BLaER1 treated with 17β-estradiol and CSF1 and Interleukin-3, amounts not matched to agents 10 nM and 100 nM (cell line): ENCODE measurements around the gene SHMT1.
"Not testable (repeated sequence)": the region's sequence is repeated elsewhere in the genome, so short reads cannot be mapped to it uniquely, and the experiment has no call there.

Experiments used
- H3K27ac ChIP-seq, 11 experiments: shearing (Covaris generic); formaldehyde crosslinking; 2 replicates each; pipeline ENCODE4 v1.8.1; 2022
- H3K27me3 ChIP-seq, 11 experiments: shearing (Covaris generic); formaldehyde crosslinking; 2 replicates each; pipeline ENCODE4 v1.8.1; 2022
- H3K36me3 ChIP-seq, 11 experiments: shearing (Covaris generic); formaldehyde crosslinking; 2 replicates each; pipeline ENCODE4 v1.8.1; 2022
- H3K4me1 ChIP-seq, 10 experiments: shearing (Covaris generic); formaldehyde crosslinking; 2 replicates each; pipeline ENCODE4 v1.8.1; 2022
- H3K4me2 ChIP-seq, 11 experiments: shearing (Covaris generic); formaldehyde crosslinking; 2 replicates each; pipeline ENCODE4 v1.8.1; 2022
- H3K4me3 ChIP-seq, 10 experiments: shearing (Covaris generic); formaldehyde crosslinking; 2 replicates each; pipeline ENCODE4 v1.8.1; 2022
- H3K9ac ChIP-seq, 11 experiments: shearing (Covaris generic); formaldehyde crosslinking; 2 replicates each; pipeline ENCODE4 v1.8.1; 2022
- H3K9me3 ChIP-seq, 11 experiments: shearing (Covaris generic); formaldehyde crosslinking; replicated peaks in 1 of 11; 2 replicates each; pipeline ENCODE4 v1.8.1; 2022
- H4K20me1 ChIP-seq, 11 experiments: shearing (Covaris generic); formaldehyde crosslinking; 2 replicates each; pipeline ENCODE4 v1.8.1; 2022
- Cebpa-rat ChIP-seq, 11 experiments: shearing (Covaris generic); IDR thresholded peaks; 2 replicates each; pipeline ENCODE4 v1.8.1; 2022

SHMT1 gene

GRCh38 chr17:18363101-18364049 lies at the start of gene SHMT1:
Gene SHMT1 (minus strand): TSS chr17:18363550. CDS start chr17:18355981, 7,569 bp downstream.
- Histone ChIP-seq H3K4me1 (peaks cover 15 to 29% (median 21%) of the 10 kb centered on the region in 10 experiments), H4K20me1 (peaks cover 0 to 3% (median 0%) of the 10 kb centered on the region in 11 experiments; a peak in 2 of 22 replicates), H3K9ac (peak within 1 kb of the TSS; percentile 79 to 89 (median 86)), H3K4me2 (peak within 1 kb of the TSS; percentile 71 to 98 (median 93)), H3K36me3 (peaks cover 9 to 29% (median 22%) of the 10 kb centered on the region in 11 experiments; a peak in 20 of 22 replicates), H3K9me3 (peaks cover 6 to 8% (median 7%) of the 10 kb centered on the region in 11 experiments; a peak in 14 of 22 replicates), H3K27ac (peak within 1 kb of the TSS; percentile 33 to 86 (median 78); a peak in 21 of 22 replicates), H3K4me3 (peak within 1 kb of the TSS; percentile 79 to 95 (median 90)), H3K27me3 (no peaks in the 10 kb centered on the region)
- TF ChIP-seq Cebpa-rat (IDR thresholded peaks at IDR 0.05), result no peak

- not testable (repeated sequence) for H3K36me3 ChIP-seq, H3K4me2 ChIP-seq, H3K9me3 ChIP-seq, H3K27me3 ChIP-seq, H4K20me1 ChIP-seq
- H3K4me1 ChIP-seq, result peaks cover 4 to 19% (median 15%) of the 10 kb centered on the region in 10 experiments; a peak in 17 of 20 replicates
- H3K4me3 ChIP-seq, result peak overlapping the region; percentile 53 to 73 (median 66)
- H3K9ac ChIP-seq, result peak overlapping the region in 10 of 11 experiments; percentile 63 to 87 (median 84); a peak in 18 of 22 replicates
- peak overlapping the region in 10 of 11 experiments; percentile 44 to 87 (median 84); a peak in 15 of 22 replicates for H3K27ac ChIP-seq
These were observed 48.7 kb upstream of the SHMT1 start for GRCh38 chr17:18412001-18412538.

GRCh38 chr17:18411377-18411864 lies 48.1 kb upstream of the SHMT1 start:
- peak overlapping the region in 10 of 11 experiments; percentile 44 to 87 (median 84); a peak in 19 of 22 replicates for H3K27ac ChIP-seq

GRCh38 chr17:18410736-18411135 lies 47.4 kb upstream of the SHMT1 start:
- H3K9me3 ChIP-seq, H3K36me3 ChIP-seq, H3K27me3 ChIP-seq, H4K20me1 ChIP-seq: not testable (repeated sequence)
- peak overlapping the region; percentile 53 to 73 (median 66) for H3K4me3 ChIP-seq
- peaks cover 4 to 19% (median 15%) of the 10 kb centered on the region in 10 experiments; a peak in 17 of 20 replicates for H3K4me1 ChIP-seq
- H3K4me2 ChIP-seq, result peak overlapping the region; percentile 56 to 72 (median 64)
- H3K27ac ChIP-seq, result peak overlapping the region in 8 of 11 experiments; percentile 83 to 87 (median 86); a peak in 14 of 22 replicates
- H3K9ac ChIP-seq, result peak overlapping the region in 8 of 11 experiments; percentile 80 to 87 (median 85); a peak in 15 of 22 replicates

More at GRCh38 chr17:18411377-18411864, 48.1 kb upstream of the SHMT1 start:
- Histone ChIP-seq H3K9ac (peak overlapping the region; percentile 51 to 87 (median 83); a peak in 19 of 22 replicates), H3K4me1 (peaks cover 4 to 19% (median 15%) of the 10 kb centered on the region in 10 experiments; a peak in 17 of 20 replicates), H3K4me2 (peak overlapping the region in 9 of 11 experiments; percentile 37 to 72 (median 44); a peak in 13 of 22 replicates), H3K4me3 (peak overlapping the region; percentile 53 to 73 (median 66))
- not testable (repeated sequence) for H4K20me1 ChIP-seq, H3K9me3 ChIP-seq, H3K36me3 ChIP-seq, H3K27me3 ChIP-seq

- Histone ChIP-seq H3K4me1 (peaks cover 4 to 19% (median 15%) of the 10 kb centered on the region in 10 experiments; a peak in 17 of 20 replicates), H3K4me2 (peak overlapping the region in 10 of 11 experiments; percentile 11 to 51 (median 35); a peak in 15 of 22 replicates)
- not testable (repeated sequence) for H3K9ac ChIP-seq, H3K27ac ChIP-seq, H3K27me3 ChIP-seq, H3K4me3 ChIP-seq, H4K20me1 ChIP-seq, H3K36me3 ChIP-seq, H3K9me3 ChIP-seq
These were observed 46.0 kb upstream of the SHMT1 start for GRCh38 chr17:18409321-18409720.

GRCh38 chr17:18408906-18409305 lies 45.6 kb upstream of the SHMT1 start:
- not testable (repeated sequence) for H3K9me3 ChIP-seq, H3K27me3 ChIP-seq, H3K27ac ChIP-seq, H3K36me3 ChIP-seq, H3K9ac ChIP-seq, H3K4me3 ChIP-seq, H4K20me1 ChIP-seq
- H3K4me1 ChIP-seq, result peaks cover 4 to 19% (median 15%) of the 10 kb centered on the region in 10 experiments; a peak in 17 of 20 replicates
- H3K4me2 ChIP-seq, result peak overlapping the region; percentile 11 to 51 (median 35); a peak in 13 of 22 replicates

- H3K4me3 ChIP-seq, H4K20me1 ChIP-seq, H3K9ac ChIP-seq, H3K9me3 ChIP-seq, H3K36me3 ChIP-seq, H3K27ac ChIP-seq, H3K4me1 ChIP-seq, H3K27me3 ChIP-seq: not testable (repeated sequence)
- 0 out of 22 replicates have a peak overlapping the region, but pooled peaks of 1 of the 11 experiments have one; percentile 29 for H3K4me2 ChIP-seq
These were observed 40.3 kb upstream of the SHMT1 start for GRCh38 chr17:18403604-18404003.

GRCh38 chr17:18403166-18403565 lies 39.8 kb upstream of the SHMT1 start:
- not testable (repeated sequence) for H3K4me1 ChIP-seq, H3K27me3 ChIP-seq, H3K27ac ChIP-seq, H3K4me3 ChIP-seq, H3K36me3 ChIP-seq, H3K9ac ChIP-seq, H3K9me3 ChIP-seq, H4K20me1 ChIP-seq
- 0 out of 22 replicates have a peak overlapping the region, but pooled peaks of 1 of the 11 experiments have one; percentile 29 for H3K4me2 ChIP-seq

GRCh38 chr17:18401872-18402590 lies 38.7 kb upstream of the SHMT1 start:
- H4K20me1 ChIP-seq, H3K4me2 ChIP-seq, H3K36me3 ChIP-seq, H3K27me3 ChIP-seq, H3K4me3 ChIP-seq, H3K9me3 ChIP-seq, H3K4me1 ChIP-seq, H3K27ac ChIP-seq, H3K9ac ChIP-seq: not testable (repeated sequence)

GRCh38 chr17:18388728-18389127 lies 25.4 kb upstream of the SHMT1 start:
- not testable (repeated sequence) for H3K36me3 ChIP-seq, H3K4me3 ChIP-seq, H4K20me1 ChIP-seq, H3K27me3 ChIP-seq, H3K27ac ChIP-seq, H3K9ac ChIP-seq, H3K9me3 ChIP-seq
- H3K4me2 ChIP-seq, result peak overlapping the region in 9 of 11 experiments; percentile 9 to 62 (median 31); a peak in 13 of 22 replicates
- peaks cover 7 to 25% (median 19%) of the 10 kb centered on the region in 10 experiments; a peak in 19 of 20 replicates for H3K4me1 ChIP-seq

- not testable (repeated sequence) for H3K9me3 ChIP-seq, H3K4me3 ChIP-seq, H3K36me3 ChIP-seq, H3K27ac ChIP-seq, H3K27me3 ChIP-seq, H3K9ac ChIP-seq, H4K20me1 ChIP-seq
- H3K4me1 ChIP-seq, result peaks cover 7 to 25% (median 20%) of the 10 kb centered on the region in 10 experiments; a peak in 19 of 20 replicates
- peak overlapping the region in 9 of 11 experiments; percentile 9 to 62 (median 31); a peak in 13 of 22 replicates for H3K4me2 ChIP-seq
These were observed 24.9 kb upstream of the SHMT1 start for GRCh38 chr17:18388266-18388665.

GRCh38 chr17:18387583-18387982 lies 24.2 kb upstream of the SHMT1 start:
- not testable (repeated sequence) for H3K4me2 ChIP-seq, H3K27ac ChIP-seq, H3K36me3 ChIP-seq, H3K9me3 ChIP-seq, H3K4me3 ChIP-seq, H4K20me1 ChIP-seq, H3K9ac ChIP-seq, H3K27me3 ChIP-seq
- peaks cover 7 to 29% (median 23%) of the 10 kb centered on the region in 10 experiments; a peak in 19 of 20 replicates for H3K4me1 ChIP-seq
